Ovary (tissue), 9 donors: ENCODE measurements around the gene CNNM1. TPM values are rescaled to one million over a fixed set of nuclear protein-coding genes. Genes with fewer than 3 reads are reported as not detected.

Experiments used
- DNase-seq, 5 donors: peaks; one replicate each; pipeline ENCODE4 v3.0.0-alpha.2; 2019 to 2020
- H3K27ac ChIP-seq, 2 donors: fragments of 200-600 bp; one replicate each; pipeline versions ENCODE4 v1.5.1 to v1.8.0; 2019 to 2022
- H3K27me3 ChIP-seq: fragments of 200-600 bp; one replicate; pipeline ENCODE4 v1.8.0; 2022
- H3K36me3 ChIP-seq: fragments of 200-600 bp; sonication (generic); one replicate; pipeline ENCODE4 v1.5.1; 2019
- H3K4me1 ChIP-seq: one replicate; pipeline ENCODE4 v1.8.1; 2013; ENCODE audit warnings: mild to moderate bottlenecking, moderate library complexity; ENCODE audit not compliant: insufficient read depth
- H3K4me3 ChIP-seq: fragments of 200-600 bp; sonication (generic); one replicate; pipeline ENCODE4 v1.5.1; 2017
- H3K9me3 ChIP-seq, 2 donors: fragments of 200-600 bp in 1 of 2; sonication (generic) in 1 of 2; one replicate each; pipeline versions ENCODE4 v1.5.1 to v1.8.1; 2013 to 2019; ENCODE audit warnings: mild to moderate bottlenecking in 1 of 2, moderate library complexity in 1 of 2
- CTCF ChIP-seq, 3 donors: fragments of 450-650 bp in 2 of 3; fragments of 200-600 bp in 1 of 3; IDR thresholded peaks; one replicate each; pipeline versions ENCODE4 v1.5.1 to v1.8.0; 2016 to 2022; ENCODE audit warnings: antibody characterized with exemption in 3 of 3, mild to moderate bottlenecking in 1 of 3
- EP300 ChIP-seq: sonication (generic); formaldehyde crosslinking; IDR thresholded peaks from one replicate; pipeline ENCODE4 v1.6.1; 2017; ENCODE audit warnings: antibody characterized with exemption
- POLR2A ChIP-seq: fragments of 450-650 bp; IDR thresholded peaks from one replicate; pipeline ENCODE4 v1.6.1; 2017; ENCODE audit warnings: antibody characterized with exemption, mild to moderate bottlenecking, moderate library complexity
- WGBS, 3 donors: extraction: QIAGEN DNeasy Blood & Tissue Kit in 1 of 3; methylation state at CpG; one replicate each; pipeline versions ENCODE4 v1.1.5 to v1.1.7; 2013 to 2017; 5-methylcytosine and 5-hydroxymethylcytosine counted together
- intact Hi-C, 4 donors: fragments of 100-400 bp; cut with DNase I; formaldehyde crosslinking; loops; one replicate each; pipeline versions ENCODE4 v1.11.0 to v1.15.1; 2022 to 2023
- polyA plus RNA-seq, 2 donors: library from polyadenylated mRNA; stranded (reverse); fragments of 200-250 nt in 1 of 2; fragments of 350-450 nt in 1 of 2; fragmentation: Illumina TruSeq in 1 of 2; extraction: RNeasy Lipid Tissue Mini Kit (QIAGEN cat#74804) in 1 of 2; gene quantifications; one replicate each; pipeline ENCODE4 v1.2.3, GENCODE V29; 2013 to 2014
- total RNA-seq, 7 donors: library from RNA; depleted of rRNA in 2 of 7; stranded (reverse); fragments of >200 nt in 2 of 7; fragmentation: NEBNext Ultra II Directional in 3 of 7; extraction: Animal tissue kit (Norgen Biotek cat#: 25700) in 3 of 7; gene quantifications; one replicate each; pipeline versions ENCODE4 v1.1.0 to v1.2.4, GENCODE V29; 2016 to 2023
- donor health status: DM: no; HTN: no; CAD: no; lungs with moderate emphysema.
- donor health status: DM: no; HTN: no; CAD: no.
- donor health status: Bipolar disorder and iron deficiency.
- donor health status: DM: yes; HTN: yes; CAD: no.
- donor health status: DM: no; HTN: no; CAD: no.
- donor health status: DM: yes; HTN: yes; CAD: no.

The CNNM1 gene
- total and polyA plus RNA-seq, 9 donors: 1.0 to 3.9 (median 2.4) TPM

DNA sequence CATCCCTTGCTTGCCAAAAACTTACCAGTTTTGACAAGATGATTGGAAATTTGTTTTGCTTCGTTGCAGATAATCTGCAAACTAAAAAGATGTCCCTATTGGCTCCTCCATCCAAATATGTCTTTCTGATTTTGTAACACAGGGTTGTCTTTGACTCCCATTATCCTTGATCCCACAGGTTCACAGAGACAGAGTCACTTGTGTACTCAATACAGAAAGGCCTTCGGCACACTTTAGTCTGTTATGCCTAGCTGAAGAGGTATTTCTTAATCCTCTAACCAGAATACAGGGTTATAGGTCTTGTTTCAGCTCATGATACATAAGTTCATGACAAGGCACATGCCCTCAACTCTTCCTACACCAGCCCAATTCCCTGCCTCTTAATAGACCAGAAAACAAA is 10.7 kb upstream of the CNNM1 start:
- 81 to 86% (median 81%) methylated on average over 2 of the region's 2 CpGs for WGBS, 3 donors
- Histone ChIP-seq H3K36me3 (no peaks in the 10 kb centered on the region), H3K27ac (no peak overlapping the region), H3K4me3 (no peak overlapping the region), H3K4me1 (no peaks in the 10 kb centered on the region), H3K9me3 (no peaks in the 10 kb centered on the region), H3K27me3 (no peaks in the 10 kb centered on the region)
- TF ChIP-seq EP300: no peak
- TF ChIP-seq CTCF (IDR thresholded peaks at IDR 0.05): no peak
- no peak for TF ChIP-seq POLR2A
- DNase-seq: no peak
- intact Hi-C loops: no loop called here

DNA sequence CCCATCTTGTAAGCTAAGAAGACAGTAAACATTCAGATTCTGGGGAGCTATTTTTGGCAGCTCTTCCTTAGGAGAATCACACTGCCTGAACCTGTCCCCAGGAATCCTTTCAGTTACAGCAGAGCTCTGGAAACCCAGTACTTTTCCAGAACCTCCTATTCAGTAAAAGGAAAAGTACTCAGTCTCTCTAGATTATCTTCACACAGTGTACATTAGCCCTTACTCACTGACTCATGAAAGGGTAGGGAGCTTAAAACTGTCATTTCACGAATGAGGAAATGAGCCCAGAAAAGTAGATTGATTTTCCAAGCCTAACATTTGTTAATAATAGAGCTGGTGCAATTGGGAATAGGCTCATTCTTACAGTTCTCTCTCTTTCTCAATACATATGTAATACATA is 3.9 kb upstream of the CNNM1 start:
- no peaks in the 10 kb centered on the region for H3K36me3 ChIP-seq
- H3K27ac ChIP-seq: no peak overlapping the region
- intact Hi-C loops: no loop called here
- 50 to 53% (median 52%) methylated on average over 1 of the region's 1 CpG for WGBS, 3 donors
- no peak for TF ChIP-seq POLR2A
- TF ChIP-seq CTCF (IDR thresholded peaks at IDR 0.05): no peak
- no peak for TF ChIP-seq EP300
- peaks cover 6% of the 10 kb centered on the region for H3K4me1 ChIP-seq
- DNase-seq: no peak
- H3K27me3 ChIP-seq: no peaks in the 10 kb centered on the region
- no peaks in the 10 kb centered on the region for H3K9me3 ChIP-seq
- no peak overlapping the region for H3K4me3 ChIP-seq

GRCh38 chr10:99326871-99327270 is 2.3 kb upstream of the CNNM1 start:
- H3K27me3 ChIP-seq: no peaks in the 10 kb centered on the region
- H3K36me3 ChIP-seq: no peaks in the 10 kb centered on the region
- TF ChIP-seq EP300 (no peak), CTCF (IDR thresholded peaks at IDR 0.05) (no peak), POLR2A (no peak)
- peaks cover 11% of the 10 kb centered on the region for H3K4me1 ChIP-seq
- no peaks in the 10 kb centered on the region for H3K9me3 ChIP-seq
- no peak overlapping the region for H3K27ac ChIP-seq
- WGBS, 3 donors: 86 to 89% (median 87%) methylated on average over 5 of the region's 5 CpGs
- no peak for DNase-seq
- H3K4me3 ChIP-seq: no peak overlapping the region
- intact Hi-C loops: no loop called here

GRCh38 chr10:99328579-99329303 is 415 bp upstream of the CNNM1 start:
- WGBS, 3 donors: 20 to 23% (median 21%) methylated on average over 23 of the region's 23 CpGs
- Histone ChIP-seq H3K9me3 (no peaks in the 10 kb centered on the region), H3K27ac (no peak overlapping the region), H3K4me3 (peak overlapping the region; percentile 46), H3K4me1 (peaks cover 11% of the 10 kb centered on the region), H3K36me3 (no peaks in the 10 kb centered on the region), H3K27me3 (no peaks in the 10 kb centered on the region)
- TF ChIP-seq CTCF (IDR thresholded peaks at IDR 0.05) (no peak), EP300 (no peak), POLR2A (no peak)
- DNase-seq: peak in 1 of 5 donors; percentile 35
- intact Hi-C loops: no loop called here
